ENCODE data around the gene INTS4. TPM values are rescaled to one million over a fixed set of nuclear protein-coding genes. Genes with fewer than 3 reads are reported as not detected.

Gene INTS4
- total RNA-seq, 2 donors from 2014 or later, result 22.7 to 30.9 TPM

DNA sequence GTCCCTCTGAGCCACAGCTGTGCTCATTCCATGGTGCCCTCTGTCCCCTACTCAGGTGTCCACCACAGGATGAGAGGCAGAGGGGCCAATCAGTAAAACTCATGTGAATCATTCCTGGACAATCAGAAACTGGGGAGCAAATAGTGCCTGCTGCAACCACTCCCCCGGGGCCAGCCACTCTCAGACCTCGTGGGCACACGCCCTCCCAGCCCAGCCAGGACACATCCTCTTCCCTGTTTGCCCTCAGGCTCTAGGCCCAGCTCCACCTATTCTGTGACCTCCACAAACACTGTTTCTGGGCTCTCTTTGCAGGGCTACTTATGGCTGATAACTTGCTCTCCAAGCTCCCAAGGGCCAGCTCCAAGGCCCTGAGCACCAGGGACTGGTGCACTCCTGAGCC, 42.6 kb upstream of the INTS4 start:
- H3K4me3 ChIP-seq, result no peak overlapping the region
- H3K27ac ChIP-seq, result peak overlapping the region; percentile 55 to 88 (median 74)
- H3K9me3 ChIP-seq, result no peaks in the 10 kb centered on the region
- H3K27me3 ChIP-seq, result no peaks in the 10 kb centered on the region
- peak; percentile 68 for ATAC-seq
- peaks cover 50% of the 10 kb centered on the region for H3K4me1 ChIP-seq
- intact Hi-C loops (cut with DNase I), result no loop called here
- DNase-seq, result peak; percentile 67 to 87 (median 82)
- no peaks in the 10 kb centered on the region for H3K36me3 ChIP-seq (replicated peaks in 1 of 2; ENCODE audit: insufficient read depth in 1 of 2, low read depth in 2 of 2)
- WGBS, 2 donors, result 0 to 22% methylated on average over 1 to 3 of the region's 3 CpGs
- peak in 2 of 3 donors; percentile 32 to 45 for TF ChIP-seq POLR2A (IDR thresholded peaks at IDR 0.05)
- TF ChIP-seq, protein P1, sequence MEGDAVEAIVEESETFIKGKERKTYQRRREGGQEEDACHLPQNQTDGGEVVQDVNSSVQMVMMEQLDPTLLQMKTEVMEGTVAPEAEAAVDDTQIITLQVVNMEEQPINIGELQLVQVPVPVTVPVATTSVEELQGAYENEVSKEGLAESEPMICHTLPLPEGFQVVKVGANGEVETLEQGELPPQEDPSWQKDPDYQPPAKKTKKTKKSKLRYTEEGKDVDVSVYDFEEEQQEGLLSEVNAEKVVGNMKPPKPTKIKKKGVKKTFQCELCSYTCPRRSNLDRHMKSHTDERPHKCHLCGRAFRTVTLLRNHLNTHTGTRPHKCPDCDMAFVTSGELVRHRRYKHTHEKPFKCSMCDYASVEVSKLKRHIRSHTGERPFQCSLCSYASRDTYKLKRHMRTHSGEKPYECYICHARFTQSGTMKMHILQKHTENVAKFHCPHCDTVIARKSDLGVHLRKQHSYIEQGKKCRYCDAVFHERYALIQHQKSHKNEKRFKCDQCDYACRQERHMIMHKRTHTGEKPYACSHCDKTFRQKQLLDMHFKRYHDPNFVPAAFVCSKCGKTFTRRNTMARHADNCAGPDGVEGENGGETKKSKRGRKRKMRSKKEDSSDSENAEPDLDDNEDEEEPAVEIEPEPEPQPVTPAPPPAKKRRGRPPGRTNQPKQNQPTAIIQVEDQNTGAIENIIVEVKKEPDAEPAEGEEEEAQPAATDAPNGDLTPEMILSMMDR (IDR thresholded peaks at IDR 0.05), result no peak

DNA sequence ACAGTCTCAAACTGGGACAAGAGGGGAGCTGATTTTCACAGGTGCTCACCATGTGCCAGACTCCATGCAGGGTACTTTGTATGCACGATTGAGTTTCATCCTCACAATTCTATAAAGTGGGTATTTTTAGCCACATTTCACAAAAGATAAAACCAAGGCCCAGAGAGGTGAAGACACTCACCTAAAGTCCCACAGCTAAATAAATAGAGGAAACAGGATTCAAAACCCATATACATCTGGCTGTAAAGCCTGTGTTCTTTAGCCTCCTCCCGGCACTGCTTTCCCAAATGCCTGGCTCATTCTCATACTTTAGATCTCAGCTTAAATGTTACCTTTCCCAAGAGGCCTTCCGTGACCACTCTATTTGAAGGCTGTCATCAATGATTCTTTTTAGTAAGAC, 41.8 kb upstream of the INTS4 start:
- no peaks in the 10 kb centered on the region for H3K9me3 ChIP-seq
- no peak overlapping the region for H3K4me3 ChIP-seq
- WGBS, 2 donors, result 72 to 75% methylated on average over 3 of the region's 3 CpGs
- intact Hi-C loops (cut with DNase I), result no loop called here
- H3K4me1 ChIP-seq, result peaks cover 57% of the 10 kb centered on the region
- no peaks in the 10 kb centered on the region for H3K27me3 ChIP-seq
- no peaks in the 10 kb centered on the region for H3K36me3 ChIP-seq (replicated peaks in 1 of 2; ENCODE audit: insufficient read depth in 1 of 2, low read depth in 2 of 2)
- ATAC-seq, result no peak
- DNase-seq, result no peak
- H3K27ac ChIP-seq, result peak overlapping the region; percentile 55 to 88 (median 74)
- TF ChIP-seq, protein P1 (IDR thresholded peaks at IDR 0.05), result no peak
- no peak for TF ChIP-seq POLR2A (IDR thresholded peaks at IDR 0.05)

DNA sequence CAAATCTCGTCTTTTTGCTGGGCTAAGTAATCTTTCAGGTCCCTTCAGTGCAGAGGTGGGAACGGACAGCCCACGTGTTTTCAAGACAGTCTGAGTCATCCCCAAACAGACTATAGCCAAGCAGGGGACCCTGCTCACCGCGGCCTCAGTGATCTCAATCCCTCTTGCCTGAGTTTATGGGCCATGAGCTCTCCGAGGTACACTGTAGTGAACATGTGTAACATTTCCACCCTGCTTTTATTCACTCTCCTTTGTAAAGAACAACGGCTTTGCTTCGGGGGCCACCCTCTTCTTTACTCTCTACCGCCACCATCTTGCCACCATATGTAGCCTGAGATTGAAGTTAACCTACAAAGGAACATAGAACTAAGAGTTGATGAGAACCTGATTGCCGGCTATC, 40.2 kb upstream of the INTS4 start:
- H3K27me3 ChIP-seq, result no peaks in the 10 kb centered on the region
- peaks cover 65% of the 10 kb centered on the region for H3K4me1 ChIP-seq
- intact Hi-C loops (cut with DNase I), result no loop called here
- H3K36me3 ChIP-seq (replicated peaks in 1 of 2; ENCODE audit: insufficient read depth in 1 of 2, low read depth in 2 of 2), result no peaks in the 10 kb centered on the region
- no peaks in the 10 kb centered on the region for H3K9me3 ChIP-seq
- WGBS, 2 donors, result 70 to 76% methylated on average over 10 of the region's 10 CpGs
- ATAC-seq, result no peak
- H3K27ac ChIP-seq, result no peak overlapping the region
- no peak for DNase-seq
- H3K4me3 ChIP-seq, result no peak overlapping the region
- no peak for TF ChIP-seq POLR2A (IDR thresholded peaks at IDR 0.05)
- TF ChIP-seq, protein P1 (IDR thresholded peaks at IDR 0.05), result no peak

DNA sequence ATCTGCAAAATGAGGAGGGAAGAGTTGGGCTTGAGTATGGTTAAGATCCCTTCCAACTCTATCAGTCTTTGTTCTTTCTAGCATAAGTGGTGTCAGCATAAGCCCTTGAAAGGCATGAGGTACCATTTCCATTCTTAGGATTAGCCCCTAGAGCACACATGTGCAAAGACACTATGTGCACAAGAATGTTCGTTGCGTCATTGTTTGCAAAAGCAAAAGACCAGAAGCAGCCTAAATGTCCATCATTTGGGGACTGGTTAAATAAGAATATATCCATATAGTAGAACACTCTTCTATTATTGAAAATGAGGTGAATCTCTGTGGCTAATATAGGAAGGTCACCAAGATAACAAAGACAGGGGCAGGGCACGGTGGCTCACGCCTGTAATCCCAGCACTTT, 38.6 kb upstream of the INTS4 start:
- WGBS, 2 donors, result 31 to 39% methylated on average over 4 of the region's 4 CpGs
- Histone ChIP-seq H3K4me1 (peaks cover 62% of the 10 kb centered on the region), H3K36me3 (replicated peaks in 1 of 2; ENCODE audit: insufficient read depth in 1 of 2, low read depth in 2 of 2) (no peaks in the 10 kb centered on the region), H3K9me3 (no peaks in the 10 kb centered on the region), H3K4me3 (no peak overlapping the region), H3K27ac (peak overlapping the region in 1 of 4 donors; percentile 7), H3K27me3 (no peaks in the 10 kb centered on the region)
- no peak for TF ChIP-seq POLR2A (IDR thresholded peaks at IDR 0.05)
- intact Hi-C loops (cut with DNase I), result no loop called here
- DNase-seq, result no peak
- no peak for ATAC-seq

DNA sequence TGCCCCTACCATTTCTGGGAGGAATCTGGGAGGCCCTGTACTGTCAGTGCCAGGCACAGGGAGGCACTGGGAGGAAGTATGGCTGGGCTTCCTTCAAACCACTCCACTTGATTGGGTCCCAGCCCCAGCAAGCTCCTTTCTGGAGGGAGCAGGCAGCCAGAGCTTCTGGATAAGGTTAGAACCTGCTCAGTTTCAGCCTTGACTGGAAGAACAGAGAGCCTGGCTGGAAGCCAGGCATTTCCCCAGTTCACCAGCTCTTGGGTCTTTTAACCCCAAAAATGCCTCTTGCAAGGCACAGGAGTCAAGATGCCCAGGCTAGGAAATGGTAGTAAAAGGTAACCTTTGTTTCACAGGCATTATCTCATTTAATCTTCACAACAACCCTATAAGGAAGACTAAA, 37.6 kb upstream of the INTS4 start:
- no peaks in the 10 kb centered on the region for H3K27me3 ChIP-seq
- H3K4me3 ChIP-seq, result no peak overlapping the region
- peaks cover 52% of the 10 kb centered on the region for H3K4me1 ChIP-seq
- ATAC-seq, result peak; percentile 20
- no peaks in the 10 kb centered on the region for H3K9me3 ChIP-seq
- intact Hi-C loops (cut with DNase I), result no loop called here
- peak; percentile 56 to 76 (median 70) for DNase-seq
- TF ChIP-seq POLR2A (IDR thresholded peaks at IDR 0.05), result no peak
- TF ChIP-seq, protein P1 (IDR thresholded peaks at IDR 0.05), result no peak
- peak overlapping the region; percentile 26 to 76 (median 48) for H3K27ac ChIP-seq
- no peaks in the 10 kb centered on the region for H3K36me3 ChIP-seq (replicated peaks in 1 of 2; ENCODE audit: insufficient read depth in 1 of 2, low read depth in 2 of 2)
